Amniotic stem cell (primary cell): ENCODE data around the gene PKHD1.

Source experiments
- DNase-seq: peaks from one replicate; lab custom pipeline; 2025; lab: John Stamatoyannopoulos, UW

The PKHD1 gene

DNA sequence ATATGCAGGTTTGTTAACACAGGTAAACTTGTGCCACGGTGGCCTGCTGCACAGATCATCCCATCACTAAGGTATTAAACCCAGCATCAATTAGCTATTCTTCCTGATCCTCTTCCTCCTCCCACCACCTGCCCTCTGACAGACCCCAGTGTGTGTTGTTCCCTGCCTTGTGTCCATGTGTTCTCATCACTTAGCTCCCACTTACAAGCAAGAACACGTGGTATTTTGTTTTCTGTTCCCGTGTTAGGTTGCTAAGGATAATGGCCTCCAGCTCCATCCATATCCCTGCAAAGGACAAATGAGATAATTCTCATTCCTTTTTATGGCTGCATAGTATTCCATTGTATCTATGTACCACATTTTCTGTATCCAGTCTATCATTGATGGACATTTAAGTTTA lies 294.0 kb downstream of the PKHD1 start:
- no peak for DNase-seq

DNA sequence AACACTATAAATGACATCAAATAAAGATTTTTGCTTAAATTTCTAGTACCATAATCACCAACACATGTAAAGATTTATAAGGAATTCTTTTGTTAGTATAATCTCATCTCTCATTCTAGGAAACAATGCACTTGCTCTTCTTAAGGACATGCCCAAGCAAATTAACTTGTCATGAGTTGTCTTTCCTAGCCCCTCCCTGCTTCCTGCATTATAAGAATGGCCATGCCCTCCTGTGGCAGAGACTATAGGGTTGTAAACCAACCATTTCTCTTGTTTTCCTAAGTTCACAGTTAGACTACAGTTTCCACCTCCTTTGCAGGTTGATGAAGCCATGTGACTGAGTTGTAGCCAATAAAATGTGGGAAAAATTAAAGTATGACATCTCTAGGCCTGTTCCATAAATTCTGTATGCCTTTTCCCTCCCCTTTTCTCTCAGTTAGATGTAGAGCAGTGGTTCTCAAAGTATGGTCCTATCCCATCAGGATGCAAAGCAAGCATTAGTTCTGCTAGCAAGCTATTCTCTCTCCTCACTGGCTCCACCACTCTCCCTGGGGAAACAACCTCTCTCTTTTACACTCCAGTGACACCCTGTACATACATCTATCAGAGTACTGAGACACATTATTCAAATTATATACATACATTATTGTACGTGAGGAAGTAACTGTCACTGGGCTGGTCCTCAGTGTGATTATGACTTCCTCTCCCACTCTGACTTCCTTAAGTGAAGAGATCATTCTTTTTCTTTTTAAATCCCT lies 295.0 kb downstream of the PKHD1 start:
- DNase-seq = no peak

DNA sequence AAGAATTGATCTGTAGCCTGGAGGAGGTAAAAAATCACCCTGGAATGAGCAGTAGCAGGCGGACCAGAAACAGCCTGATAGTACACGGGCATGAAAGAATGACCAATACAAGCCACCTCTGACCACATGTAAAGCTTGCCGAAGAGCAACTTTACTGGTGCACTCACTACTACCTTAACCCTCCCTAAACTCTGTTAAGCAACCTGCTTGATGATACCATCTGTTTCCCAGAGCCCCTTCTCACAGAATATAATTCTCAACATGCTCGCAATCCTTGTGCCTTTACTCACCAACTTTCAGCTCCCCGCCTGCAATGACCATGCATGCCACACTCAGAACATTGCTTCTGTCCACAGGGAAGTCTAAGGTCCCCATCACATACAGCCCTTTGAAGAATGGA lies 296.5 kb downstream of the PKHD1 start:
- DNase-seq = no peak

DNA sequence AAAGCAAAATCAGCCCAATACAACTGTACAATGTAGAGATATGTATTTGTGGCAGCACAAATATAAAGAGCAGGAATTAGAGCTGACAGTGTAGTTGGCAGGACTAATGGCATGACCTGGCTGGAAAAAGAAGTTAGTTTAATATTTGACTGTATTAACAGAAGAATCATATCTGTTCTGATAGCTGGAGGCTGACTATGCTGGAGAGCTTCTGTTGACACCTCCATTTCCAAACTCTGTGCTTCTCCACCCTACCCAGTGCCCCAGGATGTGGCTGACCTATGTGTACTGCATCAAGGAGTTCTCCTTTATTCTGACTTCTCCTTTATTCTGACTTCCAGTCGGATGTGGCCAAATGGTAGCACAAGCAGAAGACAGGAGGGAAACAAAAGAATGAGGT lies 299.3 kb downstream of the PKHD1 start:
- no peak for DNase-seq

DNA sequence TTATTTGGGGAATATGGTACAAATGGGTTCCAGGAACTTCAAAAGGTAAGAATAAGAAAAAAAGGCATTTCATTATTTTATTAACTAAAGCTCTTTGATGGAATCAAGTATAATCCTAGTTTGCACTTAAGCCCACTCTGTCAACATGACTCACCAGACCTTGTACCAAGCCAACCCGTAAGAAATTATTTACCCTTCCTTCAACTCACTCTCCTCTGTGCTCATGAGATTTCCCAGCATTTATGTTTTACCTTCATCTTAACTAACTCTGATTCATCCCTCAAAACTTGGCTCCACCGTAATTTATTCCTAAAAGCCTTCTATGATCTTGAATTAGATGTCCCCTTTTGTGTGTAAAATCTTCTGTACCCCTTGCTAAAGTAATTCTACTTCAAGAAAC lies 308.7 kb downstream of the PKHD1 start:
- no peak for DNase-seq

DNA sequence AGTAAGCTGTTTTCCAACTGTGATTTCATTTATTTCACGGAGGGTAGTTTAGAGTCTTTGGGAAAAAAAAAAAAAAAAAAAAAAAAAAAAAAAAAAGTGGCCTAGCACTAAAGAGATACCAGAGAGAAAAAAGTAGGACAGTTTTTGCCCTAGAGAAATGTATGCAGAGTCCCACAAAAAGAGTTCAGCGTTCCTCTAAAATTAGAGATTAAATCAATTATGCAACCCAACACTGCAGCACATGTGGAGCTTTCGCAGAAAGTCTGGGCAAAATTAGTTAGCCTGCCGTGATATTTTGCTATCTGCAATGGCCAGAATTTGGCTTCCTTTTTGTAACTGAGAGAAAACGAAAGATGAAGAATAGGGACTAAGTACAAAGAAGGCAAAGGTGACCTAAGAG lies 309.8 kb downstream of the PKHD1 start:
- DNase-seq = no peak

DNA sequence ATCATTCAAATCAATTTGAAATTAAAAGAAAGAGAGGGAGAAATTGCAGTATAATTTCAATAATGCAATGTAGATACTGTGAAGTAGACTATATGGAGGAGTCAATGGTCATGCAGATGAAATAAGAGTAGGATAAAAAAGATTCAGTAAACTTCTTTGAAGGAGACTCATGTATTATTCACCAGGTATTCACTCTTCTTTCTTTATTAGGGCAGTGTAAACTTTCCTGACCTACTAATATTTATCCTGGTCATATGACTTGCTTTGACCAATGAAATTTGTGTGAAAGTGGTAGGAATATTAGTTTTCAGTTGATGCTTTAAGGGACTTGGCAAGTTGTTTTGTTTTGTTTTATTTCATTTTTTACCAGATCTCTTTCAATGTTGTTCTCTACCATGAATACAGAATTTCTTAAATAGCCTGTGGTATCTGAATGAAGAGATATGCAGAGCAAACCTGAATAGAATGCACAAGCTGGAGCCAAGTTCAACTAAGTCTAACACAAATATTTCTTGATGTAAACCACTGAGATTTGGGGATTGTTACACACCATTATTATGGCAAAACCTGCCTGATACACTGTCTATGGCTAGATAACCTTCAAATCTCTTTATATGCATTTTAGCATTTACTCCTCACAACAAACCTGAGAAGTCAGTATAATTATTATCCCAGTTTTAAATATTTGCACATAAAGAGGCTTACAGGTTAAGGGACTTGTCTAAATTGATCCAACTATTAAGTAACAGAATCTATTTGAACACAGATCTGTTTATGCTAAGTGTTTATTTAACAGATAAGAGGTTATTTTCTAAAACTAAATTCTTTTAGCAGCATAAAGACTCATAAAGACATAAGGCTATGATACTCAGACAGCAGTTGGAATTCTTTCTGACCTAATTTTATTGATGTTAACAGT lies 311.2 kb downstream of the PKHD1 start:
- no peak for DNase-seq

DNA sequence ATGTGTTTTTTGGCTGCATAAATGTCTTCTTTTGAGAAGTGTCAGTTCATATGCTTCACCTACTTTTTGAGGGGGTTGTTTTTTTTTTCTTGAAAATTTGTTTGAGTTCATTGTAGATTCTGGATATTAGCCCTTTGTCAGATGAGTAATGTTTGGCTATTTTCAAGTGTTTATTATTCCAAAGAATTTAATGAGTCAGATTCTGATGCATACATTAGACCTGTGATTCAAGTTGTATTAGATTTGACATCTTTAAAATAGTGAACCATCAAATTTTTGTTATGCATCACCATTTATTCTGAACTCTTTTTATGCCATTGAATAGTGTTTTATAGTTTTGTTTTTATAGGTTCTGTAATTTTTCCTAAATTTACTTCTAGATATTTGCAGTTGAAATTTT lies 319.3 kb downstream of the PKHD1 start:
- DNase-seq = no peak

- no peak for DNase-seq
Observed at GRCh38 chr6:51765230-51765629, 322.2 kb downstream of the PKHD1 start.

DNA sequence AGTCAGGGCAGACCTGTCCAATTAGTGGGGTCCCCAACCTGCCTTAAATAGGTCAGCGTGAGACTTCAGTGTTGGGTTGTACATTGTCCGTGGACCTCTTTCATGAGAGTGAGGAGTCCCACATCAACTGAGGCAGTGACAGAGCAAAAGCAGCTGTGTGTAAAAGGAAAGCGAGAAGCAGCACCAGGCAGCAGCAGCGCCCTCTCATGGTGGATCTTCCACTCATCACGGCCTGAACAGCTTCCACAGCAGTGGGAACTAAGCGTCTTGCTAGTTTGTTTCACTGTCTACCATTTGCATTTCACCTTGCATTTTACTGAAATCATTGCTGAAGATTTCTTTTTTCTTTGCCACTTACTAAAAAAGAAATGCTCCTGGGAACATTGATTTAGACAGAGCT lies 333.8 kb downstream of the PKHD1 start:
- no peak for DNase-seq

GRCh38 chr6:51743999-51744398 lies 343.4 kb downstream of the PKHD1 start:
- no peak for DNase-seq

GRCh38 chr6:51740658-51741057 lies 346.8 kb downstream of the PKHD1 start:
- no peak for DNase-seq

DNA sequence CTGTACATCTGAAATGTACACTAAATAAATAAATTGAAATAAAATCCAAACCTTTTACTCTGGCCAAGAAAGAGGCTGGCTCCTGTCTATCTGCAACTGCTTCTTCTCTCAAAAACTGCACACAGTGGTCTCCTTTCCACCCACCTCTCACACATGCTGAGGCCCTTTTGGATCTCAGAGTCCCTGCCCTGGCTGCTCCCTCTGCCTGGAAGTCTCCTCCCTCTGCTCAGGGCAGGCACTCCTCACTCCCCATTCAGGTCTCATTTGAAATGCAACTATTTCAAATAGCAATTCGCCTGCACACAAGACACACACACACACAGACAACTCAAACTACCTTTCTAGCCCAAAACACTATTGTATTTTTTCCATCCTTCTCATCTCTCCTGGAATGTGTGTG lies 348.8 kb downstream of the PKHD1 start:
- DNase-seq = no peak

DNA sequence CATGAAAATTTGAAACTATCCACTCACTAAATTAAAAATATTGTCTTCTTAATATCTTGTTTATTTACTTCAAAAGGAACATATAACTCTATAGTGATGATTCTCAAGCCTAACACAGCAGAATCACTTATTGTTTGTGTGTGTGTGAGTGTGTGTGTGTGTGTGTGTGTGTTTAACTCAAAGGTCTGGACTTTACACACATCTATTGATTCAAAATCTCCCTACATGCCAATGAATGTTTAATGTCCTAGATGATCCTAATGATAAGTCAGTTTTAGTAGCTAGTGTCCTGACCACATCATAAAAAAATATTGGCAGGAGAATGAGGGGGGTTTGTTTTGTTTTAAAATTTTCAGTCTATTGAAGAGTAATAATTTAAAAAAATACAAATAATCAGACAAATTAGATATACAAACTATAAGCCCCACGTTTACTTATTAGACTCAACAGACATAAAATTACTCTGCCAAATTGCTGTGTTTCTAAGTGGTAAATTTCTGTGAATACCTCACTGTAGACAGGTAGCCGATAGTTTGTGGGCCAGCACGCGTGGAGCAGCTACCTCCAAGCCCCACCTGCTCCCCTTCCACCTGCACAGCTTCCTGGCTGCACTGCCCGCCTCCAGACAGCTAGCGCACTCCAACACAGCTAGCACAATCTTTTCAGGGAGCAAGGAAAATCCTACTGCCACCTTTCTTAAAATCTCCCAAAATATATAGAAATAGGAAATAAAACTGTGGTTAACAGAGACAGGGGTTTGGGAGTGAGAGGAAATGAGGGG lies 349.6 kb downstream of the PKHD1 start:
- no peak for DNase-seq

GRCh38 chr6:51725155-51725554 lies 362.3 kb downstream of the PKHD1 start:
- DNase-seq = no peak

DNA sequence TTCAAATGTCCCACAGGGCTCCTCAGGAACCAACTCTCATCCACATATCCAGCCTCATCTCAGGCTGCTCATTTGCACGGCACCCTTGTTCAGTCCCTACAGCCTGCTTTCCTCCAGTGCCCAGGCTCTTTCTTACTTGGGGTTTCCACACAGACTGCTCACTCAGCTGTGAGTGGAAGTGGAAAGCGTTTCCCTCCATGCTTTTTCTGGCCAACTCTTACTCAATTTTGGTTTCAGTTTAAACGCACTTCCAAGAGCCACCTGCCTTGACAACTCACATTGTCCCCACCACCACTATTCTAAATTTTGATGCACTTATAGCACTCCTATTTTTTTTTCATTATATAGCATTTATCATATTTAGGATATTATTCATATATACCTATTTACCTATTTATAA lies 367.1 kb downstream of the PKHD1 start:
- DNase-seq = no peak

- DNase-seq = no peak
Observed at GRCh38 chr6:51719297-51719696, 368.1 kb downstream of the PKHD1 start.

DNA sequence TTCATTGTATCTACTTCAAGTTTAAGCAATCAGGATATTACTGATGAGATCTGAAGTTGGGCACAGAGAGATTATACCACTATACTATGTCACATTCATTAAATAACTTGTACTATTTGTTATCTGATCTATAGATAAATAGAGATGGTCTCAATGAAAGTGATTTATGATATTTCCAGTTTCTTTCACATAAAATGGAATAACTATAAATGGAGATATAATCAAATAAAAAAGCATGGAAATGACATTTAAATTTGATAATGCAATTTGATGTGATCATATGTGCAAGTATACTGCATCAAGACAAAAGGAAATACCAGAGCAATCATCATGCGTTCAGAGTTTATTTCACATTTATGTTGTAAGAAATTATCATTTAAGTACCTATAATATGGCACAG lies 368.9 kb downstream of the PKHD1 start:
- no peak for DNase-seq

DNA sequence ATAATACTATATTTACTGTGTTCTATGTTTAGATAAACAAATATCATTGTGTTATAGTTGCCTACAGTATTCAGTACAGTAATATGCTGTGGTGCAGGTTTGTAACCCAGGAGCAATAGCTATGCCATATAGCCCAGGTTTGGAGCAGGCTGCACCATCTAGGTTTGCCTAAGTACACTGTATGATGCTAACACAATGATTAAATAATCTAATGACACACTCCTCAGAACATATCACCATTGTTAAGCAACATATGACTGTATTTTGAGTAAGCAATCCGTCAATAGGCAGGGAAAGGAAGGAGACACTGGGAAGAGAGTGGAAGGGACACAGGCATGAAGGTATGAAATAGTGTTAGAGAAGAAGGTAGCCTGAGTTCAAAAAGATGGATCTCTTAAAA lies 369.9 kb downstream of the PKHD1 start:
- no peak for DNase-seq

- no peak for DNase-seq
Observed at GRCh38 chr6:51711876-51712275, 375.5 kb downstream of the PKHD1 start.

DNA sequence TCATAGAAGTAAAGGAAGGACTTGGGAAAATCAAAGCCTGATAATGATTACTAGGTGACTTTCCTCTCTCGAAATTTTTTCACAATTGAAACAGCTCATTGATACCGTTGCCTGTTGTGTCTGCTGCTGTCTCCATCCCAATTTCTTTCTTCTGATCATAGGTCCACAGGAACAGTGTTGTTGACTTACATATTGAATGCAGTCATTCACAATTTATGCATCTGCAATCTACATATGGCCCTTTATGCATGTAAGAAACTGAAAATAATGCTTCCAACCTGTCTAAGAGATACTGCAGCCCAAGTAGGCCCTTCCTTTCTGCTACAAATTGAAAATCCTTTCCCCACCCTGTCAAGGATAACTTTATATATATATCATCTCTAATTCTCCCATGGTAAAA lies 381.3 kb downstream of the PKHD1 start:
- DNase-seq = no peak

- no peak for DNase-seq
Observed at GRCh38 chr6:51704932-51705540, 382.4 kb downstream of the PKHD1 start.
